NK-92 (cell line): ENCODE measurements around the gene EGFLAM.
"Not testable (repeated sequence)": the region's sequence is repeated elsewhere in the genome, so short reads cannot be mapped to it uniquely, and the experiment has no call there.

Experiments
- DNase-seq: peaks from one replicate; lab custom pipeline; 2025; ENCODE audit not compliant: unreplicated experiment; lab: John Stamatoyannopoulos, UW

The EGFLAM gene

DNA sequence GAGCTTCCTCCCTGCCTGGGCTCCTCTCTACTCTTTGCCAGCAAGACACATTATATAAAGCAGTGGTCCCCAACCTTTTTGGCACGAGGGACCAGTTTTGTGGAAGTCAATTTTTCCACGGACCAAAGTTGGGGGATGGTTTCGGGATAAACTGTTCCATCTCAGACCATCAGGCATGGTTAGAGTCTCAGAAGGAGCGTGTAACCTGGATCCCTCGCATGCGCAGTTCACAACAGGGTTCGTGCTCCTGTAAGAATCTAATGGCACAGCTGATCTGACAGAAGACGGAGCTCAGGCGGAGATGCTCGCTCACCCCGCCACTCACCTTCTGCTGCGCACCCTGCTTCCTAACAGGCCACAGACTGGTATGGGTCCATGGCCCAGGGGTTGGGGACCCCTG is 155.3 kb downstream of the EGFLAM start:
- no peak for DNase-seq

DNA sequence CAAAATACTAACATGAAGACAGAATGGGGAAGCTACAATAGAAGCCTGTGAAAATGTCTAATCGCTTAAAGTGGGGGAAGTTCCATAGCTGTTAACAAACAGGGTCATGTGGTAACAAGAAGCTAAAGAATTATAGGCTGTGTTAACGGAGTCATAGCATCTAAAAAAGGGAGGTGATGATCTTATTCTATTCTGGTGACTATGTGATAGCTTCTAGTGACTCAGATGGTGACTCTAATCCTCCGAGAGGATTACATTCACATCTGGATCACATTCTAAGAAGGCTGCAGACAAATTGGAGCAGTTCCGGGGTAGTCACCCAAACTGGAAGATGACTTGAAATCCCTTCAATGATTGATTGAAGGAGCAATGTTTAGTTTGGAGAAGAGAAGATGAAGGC is 156.0 kb downstream of the EGFLAM start:
- DNase-seq = no peak

DNA sequence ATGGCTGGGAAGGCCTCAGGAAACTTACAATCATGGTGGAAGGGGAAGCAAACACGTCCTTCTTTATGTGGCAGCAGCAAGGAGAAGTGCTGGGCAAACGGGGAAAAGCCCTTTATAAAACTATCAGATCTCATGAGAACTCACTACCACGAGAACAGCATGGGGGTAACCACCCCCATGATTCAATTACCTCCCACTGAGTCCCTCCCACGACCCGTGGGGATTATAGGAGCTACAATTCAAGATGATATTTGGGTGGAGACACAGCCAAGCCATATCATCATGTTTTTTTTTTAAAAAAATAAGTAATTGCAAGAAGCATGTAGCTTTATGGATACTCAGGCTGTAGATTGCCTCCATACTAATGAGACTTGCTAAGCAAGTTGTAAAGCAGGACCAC is 157.4 kb downstream of the EGFLAM start:
- not testable (repeated sequence) for DNase-seq

DNA sequence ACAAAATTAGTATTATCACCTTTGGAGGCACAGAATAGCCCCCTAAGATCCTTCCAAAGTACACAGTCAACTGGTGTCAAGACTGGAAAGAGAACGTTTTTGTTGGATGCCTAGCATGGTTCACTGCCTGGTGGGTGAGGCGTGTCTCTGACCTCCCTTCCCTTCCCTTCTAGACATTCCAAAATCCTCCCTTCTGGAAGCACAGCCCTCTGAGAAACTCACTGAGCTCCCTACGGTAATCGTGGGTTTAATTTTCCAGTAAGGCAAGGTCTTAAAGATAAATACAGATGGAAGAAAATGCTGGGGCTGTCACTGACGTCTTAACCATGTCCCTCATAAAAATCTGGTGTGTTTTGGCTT is 159.3 kb downstream of the EGFLAM start:
- DNase-seq = no peak

DNA sequence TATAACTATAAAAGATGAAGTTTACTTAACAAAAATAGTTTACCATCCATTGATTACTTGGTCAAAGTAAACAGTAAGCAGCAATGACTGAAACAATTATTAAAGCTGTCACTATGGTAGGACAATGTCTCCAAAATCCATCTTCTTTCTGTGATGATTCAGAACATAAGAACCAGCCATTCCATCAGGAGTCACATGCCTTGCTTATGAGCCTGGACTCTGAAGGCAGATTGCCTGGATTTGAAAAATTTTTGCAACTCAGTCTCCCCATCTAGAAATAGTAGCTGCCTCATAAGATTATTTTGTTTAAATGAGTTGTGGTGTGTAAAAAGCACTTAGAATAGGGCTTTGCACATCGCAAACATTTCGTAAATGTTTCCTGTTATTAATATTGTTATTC is 161.9 kb downstream of the EGFLAM start:
- no peak for DNase-seq

DNA sequence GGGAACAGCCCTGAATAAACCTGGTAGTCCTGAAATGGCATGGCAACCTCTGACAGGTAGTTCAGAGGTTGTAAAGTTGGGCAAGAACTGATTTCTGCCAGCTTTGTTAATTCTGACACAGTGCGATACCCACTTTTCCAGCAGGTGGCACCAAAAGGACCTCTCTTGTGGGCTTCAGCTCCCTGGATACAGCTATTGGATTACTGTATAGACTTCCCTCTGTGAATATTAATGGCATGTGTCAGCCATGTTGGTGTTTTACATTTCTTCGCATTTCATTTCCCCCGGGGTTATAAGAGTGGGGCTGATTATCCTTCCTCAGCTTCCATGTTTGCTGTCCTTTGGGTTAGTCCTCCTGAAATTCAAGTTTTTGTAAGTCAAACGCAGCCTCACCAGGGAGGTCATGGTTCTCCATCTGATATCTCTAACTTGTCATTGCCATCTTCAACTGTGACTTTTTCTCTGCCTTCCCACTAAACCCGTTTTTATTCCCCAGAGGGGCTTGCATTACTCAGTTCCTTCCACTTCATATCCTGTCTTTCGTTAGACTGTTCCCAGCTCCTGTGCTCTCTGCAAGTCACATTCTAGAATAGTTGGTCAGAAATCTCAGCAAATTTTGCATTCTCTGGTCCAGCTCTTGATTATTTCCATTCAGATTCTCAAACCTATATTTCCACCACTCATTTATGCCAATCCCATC is 162.5 kb downstream of the EGFLAM start:
- no peak for DNase-seq

DNA sequence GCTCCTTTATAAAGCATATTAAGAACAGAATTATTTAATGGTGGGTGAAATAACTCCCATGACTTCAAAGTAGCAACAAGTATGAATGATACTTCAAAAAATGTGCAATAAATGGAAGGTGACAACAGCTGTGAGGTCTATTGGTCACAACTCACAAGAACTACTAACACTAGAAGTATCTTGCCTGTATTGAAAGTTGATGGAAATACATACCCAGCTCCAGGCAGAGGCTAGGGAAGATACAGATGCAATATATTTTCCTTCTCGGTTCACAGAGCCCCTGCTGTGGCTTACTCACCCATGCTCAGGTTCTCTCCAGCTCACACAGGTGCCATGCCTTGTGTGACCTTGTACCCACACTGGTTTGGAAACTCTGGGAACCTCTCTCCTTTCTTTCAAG is 164.3 kb downstream of the EGFLAM start:
- no peak for DNase-seq

DNA sequence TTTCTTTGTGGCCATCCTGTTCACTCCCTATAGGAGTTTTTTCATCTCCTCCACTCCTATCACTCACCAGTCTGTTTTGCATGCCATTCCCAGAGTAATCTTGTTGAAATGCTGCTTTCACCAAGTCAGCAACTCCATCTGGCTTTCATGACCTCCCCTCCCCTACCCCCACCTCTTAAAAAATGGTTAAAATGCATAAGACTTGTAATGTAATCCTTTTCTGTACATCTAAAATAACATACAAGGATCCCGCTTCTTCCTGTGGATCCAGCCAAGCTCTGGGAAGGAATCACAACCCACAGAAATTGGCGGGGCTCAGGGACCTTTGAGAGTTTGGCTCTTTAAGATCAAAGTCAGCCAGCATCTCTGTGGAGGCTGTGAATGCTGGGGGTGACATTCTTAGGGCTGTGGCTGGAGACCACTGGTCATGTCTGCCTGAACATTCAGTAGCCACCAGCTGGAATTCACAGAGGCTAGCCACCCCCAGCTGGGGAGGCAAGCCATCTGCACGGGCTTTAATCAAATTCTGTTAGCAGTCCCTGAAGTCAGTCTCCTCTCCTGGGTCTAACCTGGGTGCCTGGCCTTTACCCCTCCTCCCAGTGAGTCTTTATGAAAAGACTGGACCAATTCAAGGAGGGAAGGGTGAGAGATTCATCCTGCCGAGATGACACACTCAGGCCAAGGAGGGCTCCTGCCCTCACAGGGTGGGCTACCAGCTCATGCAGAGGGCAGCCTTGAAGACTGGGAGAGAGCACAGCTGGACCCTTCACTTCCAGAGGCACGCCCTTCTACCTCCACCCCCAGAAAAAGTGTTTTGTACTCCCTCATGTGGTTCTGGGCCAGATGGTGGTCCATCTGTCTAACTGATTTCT is 165.2 kb downstream of the EGFLAM start:
- no peak for DNase-seq

DNA sequence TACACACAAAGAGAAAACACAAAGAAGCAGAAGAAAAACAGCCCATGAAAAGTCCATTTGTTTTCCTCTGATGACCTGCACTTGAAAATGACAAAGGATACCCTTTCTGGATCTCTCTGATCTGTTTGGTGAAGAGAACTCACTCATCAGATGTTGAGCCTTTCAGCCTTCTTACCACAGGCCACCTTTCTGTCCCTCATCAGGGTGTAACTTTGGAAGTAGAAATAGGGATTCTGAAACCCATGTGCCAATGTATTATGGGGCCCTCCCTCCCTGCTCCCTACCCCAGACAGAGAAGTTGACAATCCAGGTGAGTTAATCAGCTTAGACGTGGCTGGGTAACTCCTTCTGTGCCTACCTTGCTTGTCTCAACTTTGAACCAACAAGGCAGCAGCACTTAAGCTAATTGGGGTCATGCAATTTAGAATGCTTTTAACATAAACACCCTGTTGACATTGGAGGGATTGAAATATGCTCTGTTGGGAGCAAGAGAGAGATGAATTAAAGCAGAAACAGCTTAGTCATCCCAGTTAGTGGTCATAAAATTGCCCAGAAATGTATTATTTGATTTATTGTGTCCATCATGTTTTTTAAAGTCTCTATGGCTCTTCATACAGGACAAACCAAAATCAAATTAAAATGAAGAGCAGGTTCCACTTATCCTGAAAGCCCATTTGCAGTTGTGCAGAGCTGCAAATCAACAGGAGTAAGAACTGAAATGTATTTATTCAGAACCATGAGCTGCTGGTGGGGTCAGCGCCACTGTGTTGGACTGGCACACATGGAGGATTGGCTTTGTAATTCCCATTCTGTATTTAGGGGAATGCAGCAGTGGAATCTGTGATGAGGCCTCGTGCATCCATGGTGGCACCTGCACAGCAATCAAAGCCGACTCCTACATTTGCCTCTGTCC is 166.0 kb downstream of the EGFLAM start:
- DNase-seq = no peak

DNA sequence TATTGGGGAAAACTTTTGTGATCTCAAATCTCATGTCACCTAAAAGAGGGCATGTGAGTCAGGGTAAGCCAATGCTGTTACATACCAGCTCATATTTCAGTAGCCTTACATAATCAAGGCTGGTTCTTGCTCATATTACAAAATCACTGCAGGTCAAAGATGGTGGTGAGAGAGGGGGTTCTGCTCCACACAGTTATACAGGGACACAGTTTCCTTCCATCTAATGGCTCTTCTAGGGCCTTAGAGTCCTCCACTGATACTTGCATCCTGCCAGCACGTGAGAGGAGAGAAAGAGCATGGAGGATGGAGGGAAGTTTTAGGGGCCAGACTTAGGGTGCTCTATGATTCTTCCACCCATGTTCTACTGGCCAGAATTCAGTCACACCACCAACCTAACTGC is 168.1 kb downstream of the EGFLAM start:
- no peak for DNase-seq

DNA sequence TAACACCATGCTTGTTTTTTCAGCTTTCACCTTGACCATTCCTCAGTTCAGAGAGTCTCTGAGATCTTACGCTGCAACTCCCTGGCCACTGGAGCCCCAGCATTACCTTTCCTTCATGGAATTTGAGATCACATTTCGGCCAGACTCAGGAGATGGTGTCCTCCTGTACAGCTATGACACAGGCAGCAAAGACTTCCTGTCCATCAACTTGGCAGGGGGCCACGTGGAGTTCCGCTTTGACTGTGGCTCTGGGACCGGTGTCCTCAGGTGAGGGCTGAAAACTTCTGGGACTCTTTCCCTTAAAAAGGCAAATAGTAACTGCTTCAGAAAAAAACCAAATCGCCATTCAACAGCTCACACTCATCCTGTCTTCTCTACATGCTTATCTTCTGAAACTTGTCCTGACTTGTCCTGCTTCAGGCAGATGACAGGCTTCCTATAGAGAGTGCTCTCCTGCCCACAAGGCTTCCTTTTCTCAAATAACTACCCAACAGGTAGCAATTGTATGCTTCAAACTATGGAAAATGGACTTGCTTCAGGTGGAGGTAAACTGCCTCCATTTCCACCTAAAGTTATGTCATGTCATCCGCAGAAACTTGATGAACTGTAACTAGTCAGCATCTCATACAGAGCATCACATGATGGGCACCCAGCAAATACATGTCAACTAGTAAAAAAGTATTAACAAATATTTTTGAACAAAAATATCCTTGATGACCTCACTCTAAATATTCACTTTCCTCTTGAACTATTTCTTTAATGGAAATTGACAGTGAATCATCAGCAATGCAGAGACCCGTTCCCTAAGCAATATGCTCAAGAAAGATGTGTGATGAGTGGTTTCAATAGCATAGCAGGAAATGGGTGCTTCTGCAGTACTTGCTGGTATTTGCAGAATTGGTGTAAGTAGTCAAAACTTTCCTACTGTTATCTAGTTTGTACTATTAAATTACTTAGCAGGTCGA is 168.9 kb downstream of the EGFLAM start:
- no peak for DNase-seq

DNA sequence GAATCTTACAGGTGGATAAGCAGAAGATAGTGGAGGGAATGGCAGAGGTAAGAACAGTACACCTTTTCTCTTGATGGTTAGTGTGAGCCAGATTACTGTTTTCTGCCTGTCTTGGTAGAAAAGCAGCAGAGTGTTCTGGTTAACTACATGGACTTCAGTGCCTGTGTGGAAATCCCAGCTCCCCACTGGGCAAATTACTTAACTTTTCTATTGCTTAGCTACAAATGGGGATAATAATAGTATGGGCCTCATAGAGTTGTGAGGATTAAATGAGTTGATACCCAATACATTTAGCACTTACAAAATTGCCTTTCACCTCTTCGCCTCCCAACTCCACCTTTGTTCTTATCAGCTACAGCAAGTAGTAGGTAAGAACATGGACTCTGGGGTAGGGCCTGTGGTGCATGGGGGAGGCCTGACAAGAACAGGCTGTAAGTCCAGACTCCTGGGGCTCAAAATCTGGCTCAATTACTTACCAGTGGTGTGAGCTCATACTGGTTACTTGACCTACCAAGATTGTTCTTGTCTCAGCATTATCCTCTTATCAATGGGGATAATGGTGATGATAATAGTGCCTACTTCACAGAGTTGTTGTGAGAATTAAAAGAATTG is 173.0 kb downstream of the EGFLAM start:
- no peak for DNase-seq

DNA sequence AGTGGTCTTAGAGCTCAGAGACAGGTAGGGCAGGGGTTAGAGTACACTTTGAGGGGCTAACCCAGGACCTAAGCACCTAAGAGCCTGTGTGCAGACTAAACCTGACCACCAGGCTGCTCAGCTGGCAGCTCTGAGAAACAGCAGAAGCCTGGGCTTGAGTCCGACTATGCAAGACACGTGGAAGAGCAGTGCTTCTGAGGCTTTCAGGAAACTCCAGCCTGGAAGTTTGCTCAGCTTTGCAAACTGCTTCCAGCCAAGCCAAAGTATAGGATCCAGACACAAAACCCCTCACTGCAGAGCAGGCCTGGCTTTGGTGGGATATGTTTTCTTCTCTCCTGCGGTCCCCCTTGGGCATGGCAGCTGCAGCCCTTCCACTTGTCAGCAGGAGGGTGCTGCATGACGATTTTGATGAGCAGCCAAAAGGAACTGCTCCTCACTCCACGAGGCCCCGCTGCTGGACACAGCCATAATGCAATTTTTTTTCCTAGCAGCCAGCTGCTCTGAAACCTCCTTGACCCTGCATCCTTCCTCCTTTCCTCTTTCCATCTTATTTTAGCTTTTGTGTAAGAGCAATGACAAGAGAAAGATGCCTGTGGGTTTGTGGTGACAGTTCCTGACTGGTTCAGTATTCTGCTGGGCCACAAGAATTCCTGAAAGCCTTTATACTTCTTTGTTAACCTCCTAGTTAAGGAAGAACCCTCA is 175.0 kb downstream of the EGFLAM start:
- DNase-seq = no peak

DNA sequence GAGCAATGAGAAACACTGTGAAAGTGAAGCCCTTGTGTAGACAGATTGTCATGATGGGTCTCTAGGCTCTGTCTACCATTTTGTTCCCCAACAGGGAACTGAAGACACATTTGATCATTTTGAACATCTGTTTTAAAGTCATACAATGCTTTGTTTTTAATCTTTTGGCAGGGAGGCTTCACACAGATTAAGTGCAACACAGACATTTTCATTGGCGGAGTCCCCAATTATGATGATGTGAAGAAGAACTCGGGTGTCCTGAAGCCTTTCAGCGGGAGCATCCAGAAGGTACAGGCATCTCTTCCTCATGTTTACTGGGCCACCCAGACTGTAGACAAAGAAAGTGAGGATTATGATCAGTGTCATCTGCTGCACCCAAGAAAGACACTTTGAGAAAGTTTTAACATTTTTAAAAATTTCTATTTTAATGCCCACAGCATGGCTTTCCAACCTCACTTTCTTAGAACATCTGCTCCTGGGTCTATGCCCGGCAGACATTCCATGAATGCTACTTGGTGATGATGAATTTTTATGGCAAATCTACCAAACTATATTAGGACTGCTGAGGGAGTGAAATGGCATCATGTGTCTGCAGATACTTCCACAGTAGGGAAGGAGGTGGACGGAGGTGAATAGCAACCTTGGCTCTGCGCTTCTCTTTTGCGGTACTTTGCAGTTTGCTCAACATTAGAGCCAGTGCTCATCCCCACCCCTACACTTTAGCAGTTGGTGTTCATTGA is 176.8 kb downstream of the EGFLAM start:
- DNase-seq = no peak

DNA sequence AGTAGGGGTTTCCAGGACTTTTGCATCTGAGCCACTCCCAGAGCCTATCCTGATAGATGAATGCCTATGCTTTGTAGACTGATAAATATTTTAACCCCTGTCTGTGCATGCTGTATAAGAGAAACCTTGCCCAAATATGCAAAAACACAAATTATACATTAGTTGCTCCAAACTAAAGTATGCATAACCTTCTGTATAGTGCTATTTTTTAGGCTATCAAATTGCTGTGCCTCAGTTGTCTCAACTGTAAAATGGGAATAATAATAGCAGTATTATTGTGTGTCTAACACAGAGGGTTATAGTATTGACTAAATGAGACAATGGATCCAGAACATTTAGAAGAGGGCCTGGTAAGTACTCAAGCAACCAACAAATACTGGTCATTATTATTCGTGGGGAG is 180.4 kb downstream of the EGFLAM start:
- no peak for DNase-seq

DNA sequence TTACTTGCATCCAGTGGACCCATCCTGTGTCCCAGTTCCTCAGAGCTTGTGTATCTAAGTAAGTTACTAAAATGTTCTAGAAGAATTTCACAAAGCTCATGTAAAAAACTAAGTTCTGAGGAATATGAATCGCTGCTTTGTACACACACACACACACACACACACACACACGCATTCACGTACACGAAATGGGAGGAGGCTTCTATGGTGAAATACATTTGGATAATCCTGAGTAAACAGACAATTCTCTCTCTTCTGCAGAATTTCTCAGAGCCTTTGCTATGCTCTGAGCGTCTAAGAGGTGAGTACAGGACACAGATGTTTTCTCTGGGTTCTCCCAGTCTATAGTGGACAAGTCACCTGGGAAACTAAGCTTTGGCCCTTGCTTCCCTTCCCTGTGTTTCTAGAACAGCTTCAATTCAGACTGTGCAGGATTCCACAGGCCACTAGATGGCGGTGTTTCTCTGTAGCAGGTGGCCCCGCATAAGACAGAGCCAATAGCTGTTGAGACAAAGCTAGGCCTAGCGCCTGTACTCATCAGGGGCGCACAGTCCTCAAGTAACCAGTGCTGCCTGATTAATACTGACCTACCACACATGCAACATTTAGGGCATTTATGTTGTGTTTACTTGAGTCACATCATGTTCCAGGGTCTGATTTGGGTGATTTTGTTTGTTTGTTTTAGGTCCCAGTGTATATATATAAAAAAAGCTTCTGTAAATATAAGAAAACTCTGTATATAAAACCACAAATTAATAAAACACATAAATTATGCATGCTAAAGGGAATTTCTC is 183.3 kb downstream of the EGFLAM start:
- DNase-seq = peak; percentile 4

DNA sequence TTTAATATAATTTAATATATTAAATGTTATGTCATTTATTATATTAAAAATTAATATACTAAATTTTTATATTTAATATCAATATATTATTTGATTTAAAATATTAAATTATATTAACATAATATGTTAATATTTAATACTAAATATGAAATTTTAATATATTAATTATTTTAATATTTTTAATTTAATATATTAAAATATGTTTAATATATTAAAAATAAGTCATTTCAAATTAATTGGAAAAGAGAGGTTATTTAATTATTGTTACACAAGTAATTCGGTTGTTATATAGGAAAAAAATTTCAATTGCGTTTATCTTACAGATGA is 183.9 kb downstream of the EGFLAM start:
- DNase-seq = no peak

DNA sequence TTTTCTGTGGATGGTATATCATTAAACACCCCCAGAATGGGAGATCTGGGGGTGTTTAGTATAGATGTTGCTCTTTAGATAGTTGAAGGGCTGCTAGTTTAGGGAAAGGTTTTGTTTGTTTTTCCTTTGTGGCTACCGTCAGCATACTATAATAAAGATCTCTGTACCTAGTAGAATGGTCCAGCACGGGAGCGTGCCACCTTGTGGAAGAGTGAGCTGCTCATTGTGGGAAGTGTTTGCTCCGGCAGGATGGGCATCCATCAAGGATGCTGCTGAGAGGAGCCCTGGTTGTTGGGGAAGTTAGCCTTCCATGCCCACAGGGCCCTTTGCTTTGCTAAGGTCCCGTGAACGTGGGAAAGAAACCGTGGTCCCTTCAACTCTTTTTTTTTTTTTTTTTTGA is 185.0 kb downstream of the EGFLAM start:
- no peak for DNase-seq
